Endothelial cell of umbilical vein (primary cell): Measurements from ENCODE around the gene ERBB4. TPM values are rescaled to one million over a fixed set of nuclear protein-coding genes. Genes with fewer than 3 reads are reported as not detected.

Experiments used
- BruUV-seq: library from RNA; stranded (reverse); fragments of 400-500 nt; replicated peaks from 2 replicates; lab custom pipeline; 2021; lab: Mats Ljungman, UMichigan
- CTCF ChIA-PET: fragments of 300-600, 350-600 bp; sonication (Branson Sonifier 250); formaldehyde crosslinking; loops from one replicate; lab custom pipeline; 2021; ENCODE audit warnings: antibody characterized with exemption, inconsistent platforms; lab: Charles Lee
- POLR2A ChIA-PET: fragments of 300-600, 350-600 bp; sonication (Branson Sonifier 250); formaldehyde crosslinking; loops from one replicate; lab custom pipeline; 2021; ENCODE audit warnings: antibody characterized with exemption, inconsistent platforms; lab: Charles Lee
- DNase-seq: peaks from one replicate; pipeline ENCODE4 v3.0.0-alpha.2; 2011; ENCODE audit warnings: low read depth, low spot score
- FAIRE-seq: peaks from 2 replicates; lab custom pipeline; 2011; peaks lifted over from hg19 to GRCh38; lab: Jason Lieb, UNC
- H2AFZ ChIP-seq: 2 replicates; pipeline ENCODE4 v1.6.0; 2012; ENCODE audit warnings: low read depth, low read length, control low read depth, inconsistent platforms
- H3K27ac ChIP-seq: 2 replicates; pipeline ENCODE4 v1.5.1; 2011; ENCODE audit warnings: low read depth, mild to moderate bottlenecking, control low read depth, low read length, moderate library complexity; ENCODE audit not compliant: insufficient read depth
- H3K27me3 ChIP-seq, 2 experiments: 2 replicates each; pipeline versions ENCODE4 v1.6.0 to v1.6.1; 2011; ENCODE audit warnings: low read length in 2 of 2, mixed read lengths in 1 of 2; ENCODE audit not compliant: control insufficient read depth in 2 of 2, insufficient read depth in 2 of 2
- H3K36me3 ChIP-seq, 2 experiments: 2 replicates in 1 of 2; 3 replicates in 1 of 2; pipeline ENCODE4 v1.5.1; 2011; ENCODE audit warnings: low read length in 2 of 2, mild to moderate bottlenecking in 1 of 2, moderate library complexity in 1 of 2; ENCODE audit not compliant: control insufficient read depth in 2 of 2, insufficient read depth in 2 of 2; ENCODE audit errors: extremely low read depth in 1 of 2
- H3K4me1 ChIP-seq: 3 replicates; pipeline ENCODE4 v1.5.1; 2011; ENCODE audit warnings: mild to moderate bottlenecking, low read length; ENCODE audit not compliant: control insufficient read depth, insufficient read depth; ENCODE audit errors: extremely low read depth
- H3K4me2 ChIP-seq: 2 replicates; pipeline ENCODE4 v1.6.1; 2011; ENCODE audit warnings: low read length, control low read depth, mixed read lengths; ENCODE audit not compliant: insufficient read depth
- H3K4me3 ChIP-seq, 3 experiments: fragments of 200-600 bp in 1 of 3; sonication (generic), shearing (Covaris generic) in 1 of 3; replicated peaks in 1 of 3; 2 replicates each; pipeline ENCODE4 v1.5.1; 2011 to 2016; ENCODE audit warnings: control low read depth in 3 of 3, low read length in 3 of 3, mild to moderate bottlenecking in 2 of 3, inconsistent platforms in 1 of 3, low read depth in 1 of 3, moderate library complexity in 1 of 3; ENCODE audit not compliant: insufficient read depth in 1 of 3
- H3K79me2 ChIP-seq: 2 replicates; pipeline ENCODE4 v1.6.0; 2012; ENCODE audit warnings: low read length, inconsistent platforms; ENCODE audit not compliant: control insufficient read depth, insufficient read depth
- H3K9ac ChIP-seq: replicated peaks from 2 replicates; pipeline ENCODE3; 2011; ENCODE audit warnings: low read length, control low read depth; ENCODE audit not compliant: insufficient read depth; ENCODE audit errors: extremely low read depth
- H3K9me1 ChIP-seq: replicated peaks from 3 replicates; pipeline ENCODE4 v1.6.0; 2011; ENCODE audit warnings: mild to moderate bottlenecking, low read length; ENCODE audit not compliant: control insufficient read depth, insufficient read depth; ENCODE audit errors: extremely low read depth
- H3K9me3 ChIP-seq: replicated peaks from 2 replicates; pipeline ENCODE4 v1.5.1; 2012; ENCODE audit warnings: low read length, inconsistent platforms; ENCODE audit not compliant: control insufficient read depth, insufficient read depth
- H4K20me1 ChIP-seq: replicated peaks from 2 replicates; pipeline ENCODE3; 2011; ENCODE audit warnings: mild to moderate bottlenecking, low read length; ENCODE audit not compliant: control insufficient read depth, insufficient read depth; ENCODE audit errors: extremely low read depth
- CTCF ChIP-seq, 2 donors: IDR thresholded peaks; 1 replicate in 1 of 2; 2 replicates in 1 of 2; pipeline ENCODE4 v1.5.1; 2011; ENCODE audit warnings: low read length in 2 of 2, mild to moderate bottlenecking in 2 of 2, moderate library complexity in 2 of 2, control low read depth in 1 of 2, inconsistent platforms in 1 of 2, low read depth in 1 of 2; ENCODE audit not compliant: insufficient read depth in 1 of 2; ENCODE audit errors: extremely low read depth in 1 of 2
- EZH2 ChIP-seq: IDR thresholded peaks from 2 replicates; pipeline ENCODE4 v1.6.1; 2012; ENCODE audit warnings: borderline replicate concordance, low read depth, mild to moderate bottlenecking, moderate library complexity, low read length, inconsistent platforms; ENCODE audit not compliant: severe bottlenecking
- FOS ChIP-seq: IDR thresholded peaks from 2 replicates; pipeline ENCODE4 v1.6.1; 2011; ENCODE audit warnings: mild to moderate bottlenecking, low read length, moderate library complexity, borderline replicate concordance; ENCODE audit not compliant: insufficient read depth
- GATA2 ChIP-seq: IDR thresholded peaks from 2 replicates; pipeline ENCODE4 v1.7.0; 2011; ENCODE audit warnings: low read depth, mild to moderate bottlenecking, moderate library complexity, mixed read lengths, low read length; ENCODE audit not compliant: insufficient read length, insufficient read depth
- JUN ChIP-seq: IDR thresholded peaks from 2 replicates; pipeline ENCODE4 v1.6.1; 2011; ENCODE audit warnings: borderline replicate concordance, low read depth; ENCODE audit not compliant: insufficient read length, insufficient read depth
- MAX ChIP-seq: IDR thresholded peaks from 2 replicates; pipeline ENCODE4 v1.6.1; 2011; ENCODE audit not compliant: insufficient read depth, insufficient read length
- MYC ChIP-seq: IDR thresholded peaks from one replicate; pipeline ENCODE4 v1.6.1; 2011; ENCODE audit warnings: mild to moderate bottlenecking, low read depth, low read length
- POLR2A ChIP-seq: IDR thresholded peaks from 2 replicates; pipeline ENCODE4 v1.6.1; 2012; ENCODE audit warnings: low read depth, mild to moderate bottlenecking, control low read depth, low read length
- POLR2AphosphoS5 ChIP-seq: IDR thresholded peaks from 2 replicates; pipeline ENCODE4 v1.6.1; 2012; ENCODE audit warnings: low read depth, mild to moderate bottlenecking, control low read depth, low read length, moderate library complexity; ENCODE audit not compliant: insufficient read depth
- dilution Hi-C: fragments of 300-500 bp; cut with MboI; formaldehyde crosslinking; loops from one replicate; pipeline ENCODE4 v1.15.0; 2019; ENCODE audit warnings: low sequenced_read_pairs; ENCODE audit not compliant: extremely low pct_ligation_motif_present
- intact Hi-C: fragments of 100-400 bp; cut with micrococcal nuclease; formaldehyde crosslinking; loops from one replicate; pipeline ENCODE4 v1.10.0; 2022
- polyA plus RNA-seq, 4 experiments: library from polyadenylated mRNA; depleted of rRNA in 3 of 4; stranded (reverse) in 3 of 4; unstranded in 1 of 4; fragments of >200 nt; gene quantifications; 2 replicates each; pipeline versions ENCODE4 v1.2.1 to v1.2.3, GENCODE V29; 2011 to 2012; ENCODE audit warnings: missing spikeins in 1 of 4
- total RNA-seq: library from RNA; stranded (reverse); gene quantifications from 2 replicates; pipeline ENCODE4 v1.2.3, GENCODE V29; 2021

The ERBB4 gene
- total and polyA plus RNA-seq, 2 donors (not counting 3 experiments of a cell fraction or from before 2014, with no cell fraction given): 0.01 to 0.27 TPM

GRCh38 chr2:212274215-212274614, 264.4 kb downstream of the ERBB4 start:
- FAIRE-seq (no peak), DNase-seq (no peak)
- POLR2A ChIA-PET: no interaction called here
- no peak overlapping the region for H3K4me2 ChIP-seq
- H4K20me1 ChIP-seq: no peaks in the 10 kb centered on the region
- no peak overlapping the region for H3K4me3 ChIP-seq
- no peak overlapping the region for H3K9ac ChIP-seq
- no peaks in the 10 kb centered on the region for H3K4me1 ChIP-seq
- H3K9me3 ChIP-seq: no peaks in the 10 kb centered on the region
- BruUV-seq: no TSS peak
- CTCF ChIA-PET: no interaction called here
- intact Hi-C loops: no loop called here
- no peak overlapping the region for H2AFZ ChIP-seq
- no peak for TF ChIP-seq EZH2
- no peak for TF ChIP-seq GATA2
- TF ChIP-seq MAX: no peak
- no peak for TF ChIP-seq POLR2AphosphoS5
- TF ChIP-seq CTCF (IDR thresholded peaks at IDR 0.05; ENCODE audit: extremely low read depth in 1 of 2, insufficient read depth in 1 of 2, low read depth in 1 of 2, low read length in 2 of 2): no peak
- no peak for TF ChIP-seq MYC
- no peak for TF ChIP-seq JUN
- no peak for TF ChIP-seq FOS
- TF ChIP-seq POLR2A: no peak
- H3K27me3 ChIP-seq: no peaks in the 10 kb centered on the region
- dilution Hi-C loops: no loop called here
- no peaks in the 10 kb centered on the region for H3K79me2 ChIP-seq
- H3K27ac ChIP-seq: no peak overlapping the region
- H3K9me1 ChIP-seq: no peaks in the 10 kb centered on the region
- no peaks in the 10 kb centered on the region for H3K36me3 ChIP-seq
